HepG2 (cell line): ENCODE data around the gene ARID3C. TPM values are rescaled to one million over a fixed set of nuclear protein-coding genes. Genes with fewer than 3 reads are reported as not detected.
A peak's percentile ranks its signal among the peaks of the same experiment; 100 is the strongest.

Experiments
- ARID2 ChIP-seq: sonication (generic); formaldehyde crosslinking; IDR thresholded peaks from 2 replicates; pipeline ENCODE4 v1.8.1; 2022; ENCODE audit warnings: mild to moderate bottlenecking, missing genetic modification reagents, borderline replicate concordance
- ERF ChIP-seq: IDR thresholded peaks from 2 replicates; pipeline ENCODE4 v1.6.1; 2018; ENCODE audit warnings: missing biosample characterization, missing genetic modification reagents
- FLYWCH1 ChIP-seq: sonication (generic); formaldehyde crosslinking; IDR thresholded peaks from 2 replicates; pipeline ENCODE4 v1.8.1; 2023; ENCODE audit warnings: mild to moderate bottlenecking, missing genetic modification reagents
- FOSL1 ChIP-seq: sonication (generic); formaldehyde crosslinking; IDR thresholded peaks from 2 replicates; pipeline ENCODE4 v1.9.0; 2021; ENCODE audit warnings: missing genetic modification reagents, borderline replicate concordance
- FOXA1 ChIP-seq, 2 experiments: fragments of 450-650 bp in 1 of 2; sonication (generic) in 1 of 2; formaldehyde crosslinking in 1 of 2; IDR thresholded peaks; 2 replicates each; pipeline versions ENCODE4 v1.4.0 to v1.6.1; 2016 to 2020; ENCODE audit warnings: missing genetic modification reagents in 1 of 2
- PAXIP1 ChIP-seq: sonication (generic); formaldehyde crosslinking; conservative IDR thresholded peaks from 2 replicates; pipeline ENCODE4 v1.4.0; 2020; ENCODE audit warnings: mild to moderate bottlenecking, missing genetic modification reagents, moderate library complexity
- PRMT3 ChIP-seq: sonication (generic); formaldehyde crosslinking; IDR thresholded peaks from 2 replicates; pipeline ENCODE4 v1.8.1; 2022; ENCODE audit warnings: low read depth, mild to moderate bottlenecking, moderate library complexity, missing genetic modification reagents, borderline replicate concordance
- RAD21 ChIP-seq: fragments of 450-650 bp; formaldehyde crosslinking; IDR thresholded peaks from 2 replicates; pipeline ENCODE4 v1.5.0; 2020; ENCODE audit warnings: mild to moderate bottlenecking
- RFXAP ChIP-seq: sonication (generic); formaldehyde crosslinking; IDR thresholded peaks from 2 replicates; pipeline ENCODE4 v1.4.0; 2020; ENCODE audit warnings: missing genetic modification reagents, borderline replicate concordance
- SATB2 ChIP-seq: sonication (generic); formaldehyde crosslinking; IDR thresholded peaks from 2 replicates; pipeline ENCODE4 v1.5.0; 2020; ENCODE audit warnings: missing genetic modification reagents
- SMARCC2 ChIP-seq: fragments of 450-650 bp; IDR thresholded peaks from 2 replicates; pipeline ENCODE4 v1.6.1; 2017; ENCODE audit warnings: antibody characterized with exemption, mild to moderate bottlenecking
- TERF1 ChIP-seq: sonication (generic); formaldehyde crosslinking; IDR thresholded peaks from 2 replicates; pipeline ENCODE4 v1.8.0; 2022; ENCODE audit warnings: mild to moderate bottlenecking, missing genetic modification reagents, moderate library complexity
- YY1 ChIP-seq: IDR thresholded peaks from 2 replicates; pipeline ENCODE4 v1.6.1; 2011; ENCODE audit warnings: low read length, low read depth, moderate library complexity, mild to moderate bottlenecking; ENCODE audit not compliant: insufficient read depth, insufficient replicate concordance
- ZHX1 ChIP-seq: sonication (generic); formaldehyde crosslinking; IDR thresholded peaks from 2 replicates; pipeline ENCODE4 v1.8.1; 2022; ENCODE audit warnings: low read depth, mild to moderate bottlenecking, missing genetic modification reagents
- ZMYM2 ChIP-seq: sonication (generic); formaldehyde crosslinking; IDR thresholded peaks from 2 replicates; pipeline ENCODE4 v1.8.0; 2022; ENCODE audit warnings: mild to moderate bottlenecking, missing genetic modification reagents
- ZNF644 ChIP-seq: IDR thresholded peaks from 2 replicates; pipeline ENCODE4 v1.6.1; 2016; ENCODE audit warnings: low read depth
- ZNF703 ChIP-seq: sonication (generic); formaldehyde crosslinking; IDR thresholded peaks from 2 replicates; pipeline ENCODE4 v1.5.1; 2020; ENCODE audit warnings: missing genetic modification reagents, mild to moderate bottlenecking, moderate library complexity, borderline replicate concordance
- ZNF816 ChIP-seq: sonication (generic); formaldehyde crosslinking; IDR thresholded peaks from 2 replicates; pipeline ENCODE4 v1.8.0; 2022; ENCODE audit warnings: missing genetic modification reagents, mild to moderate bottlenecking, borderline replicate concordance
- ZSCAN21 ChIP-seq: sonication (generic); formaldehyde crosslinking; IDR thresholded peaks from 2 replicates; pipeline ENCODE4 v1.8.0; 2022; ENCODE audit warnings: mild to moderate bottlenecking, missing genetic modification reagents, moderate library complexity, borderline replicate concordance
- polyA plus RNA-seq, 8 experiments: library from polyadenylated mRNA; depleted of rRNA in 3 of 8; stranded (reverse) in 7 of 8; unstranded in 1 of 8; fragments of >200 nt; fragmentation: Illumina TruSeq in 4 of 8; extraction: Trizol in 4 of 8; gene quantifications; 2 replicates each; pipeline versions ENCODE4 v1.2.1 to v1.2.3, GENCODE V29; 2011 to 2016; ENCODE audit warnings: low read depth in 4 of 8, missing spikeins in 1 of 8, mixed read lengths in 1 of 8; ENCODE audit not compliant: insufficient read depth in 1 of 8
- total RNA-seq, 5 experiments: library from RNA; depleted of rRNA; stranded (reverse); fragments of >200 nt; fragmentation: Illumina TruSeq; extraction: Trizol; gene quantifications; 2 replicates each; pipeline ENCODE4 v1.2.3, GENCODE V29; 2016; ENCODE audit warnings: low read depth in 1 of 5
- TF ChIP-seq, protein P1 (sequence below): sonication (generic); formaldehyde crosslinking; IDR thresholded peaks from 2 replicates; pipeline ENCODE4 v1.5.0; 2020; ENCODE audit warnings: mild to moderate bottlenecking, missing genetic modification reagents

ARID3C gene
- total and polyA plus RNA-seq, 2 of the 13 experiments (the other 11 are each of a cell fraction or from before 2014, with no cell fraction given) = not detected

- TF ChIP-seq, protein P1, sequence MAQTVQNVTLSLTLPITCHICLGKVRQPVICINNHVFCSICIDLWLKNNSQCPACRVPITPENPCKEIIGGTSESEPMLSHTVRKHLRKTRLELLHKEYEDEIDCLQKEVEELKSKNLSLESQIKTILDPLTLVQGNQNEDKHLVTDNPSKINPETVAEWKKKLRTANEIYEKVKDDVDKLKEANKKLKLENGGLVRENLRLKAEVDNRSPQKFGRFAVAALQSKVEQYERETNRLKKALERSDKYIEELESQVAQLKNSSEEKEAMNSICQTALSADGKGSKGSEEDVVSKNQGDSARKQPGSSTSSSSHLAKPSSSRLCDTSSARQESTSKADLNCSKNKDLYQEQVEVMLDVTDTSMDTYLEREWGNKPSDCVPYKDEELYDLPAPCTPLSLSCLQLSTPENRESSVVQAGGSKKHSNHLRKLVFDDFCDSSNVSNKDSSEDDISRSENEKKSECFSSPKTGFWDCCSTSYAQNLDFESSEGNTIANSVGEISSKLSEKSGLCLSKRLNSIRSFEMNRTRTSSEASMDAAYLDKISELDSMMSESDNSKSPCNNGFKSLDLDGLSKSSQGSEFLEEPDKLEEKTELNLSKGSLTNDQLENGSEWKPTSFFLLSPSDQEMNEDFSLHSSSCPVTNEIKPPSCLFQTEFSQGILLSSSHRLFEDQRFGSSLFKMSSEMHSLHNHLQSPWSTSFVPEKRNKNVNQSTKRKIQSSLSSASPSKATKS (CRISPR knock-in tag) = no peak
- TF ChIP-seq RFXAP (no peak), FOSL1 (no peak), ZHX1 (CRISPR knock-in tag) (no peak), ZNF816 (no peak), TERF1 (CRISPR knock-in tag) (no peak), PRMT3 (no peak), ARID2 (CRISPR knock-in tag) (no peak), FLYWCH1 (CRISPR knock-in tag) (no peak), ZSCAN21 (CRISPR knock-in tag) (no peak), ZNF644 (0 out of 2 replicates have a peak, but pooled peaks have one; percentile 23), SMARCC2 (no peak), ZMYM2 (CRISPR knock-in tag) (no peak), ERF (CRISPR knock-in tag) (no peak), ZNF703 (no peak), RAD21 (peak; percentile 34), SATB2 (CRISPR knock-in tag) (no peak), YY1 (no peak), PAXIP1 (no peak), FOXA1 (IDR thresholded peaks at IDR 0.05) (no peak), FOXA1 (CRISPR knock-in tag; IDR thresholded peaks at IDR 0.05) (no peak)
These were observed 35.6 kb upstream of the ARID3C start (continued) for GRCh38 chr9:34664281-34665066.
